HG02571 (cell line): ENCODE data around the gene PNPLA2.

Source experiments
- ATAC-seq: cut with Tn5 transposase; IDR thresholded peaks from one replicate; pipeline ENCODE4 v1.9.1; 2021; ENCODE audit warnings: mild to moderate bottlenecking, moderate library complexity; ENCODE audit not compliant: unreplicated experiment

PNPLA2 gene

GRCh38 chr11:829847-830294 is 11.2 kb downstream of the PNPLA2 start:
- ATAC-seq, result no peak

- ATAC-seq, result no peak
These were observed 11.8 kb downstream of the PNPLA2 start for GRCh38 chr11:830295-831117.

- no peak for ATAC-seq
These were observed 12.6 kb downstream of the PNPLA2 start for GRCh38 chr11:831118-831864.

GRCh38 chr11:831961-832528 is 13.3 kb downstream of the PNPLA2 start:
- ATAC-seq, result no peak

- peak; percentile 51 for ATAC-seq
These were observed 13.9 kb downstream of the PNPLA2 start, which contains the start of gene CD151 for GRCh38 chr11:832529-833113. Gene CD151, plus strand, starts transcription at chr11:832952. Its CDS starts 3,118 bp downstream, at chr11:836070.

GRCh38 chr11:833114-833791 is 14.5 kb downstream of the PNPLA2 start:
- ATAC-seq, result peak; percentile 17

GRCh38 chr11:833849-834311 is 15.2 kb downstream of the PNPLA2 start:
- no peak for ATAC-seq

DNA sequence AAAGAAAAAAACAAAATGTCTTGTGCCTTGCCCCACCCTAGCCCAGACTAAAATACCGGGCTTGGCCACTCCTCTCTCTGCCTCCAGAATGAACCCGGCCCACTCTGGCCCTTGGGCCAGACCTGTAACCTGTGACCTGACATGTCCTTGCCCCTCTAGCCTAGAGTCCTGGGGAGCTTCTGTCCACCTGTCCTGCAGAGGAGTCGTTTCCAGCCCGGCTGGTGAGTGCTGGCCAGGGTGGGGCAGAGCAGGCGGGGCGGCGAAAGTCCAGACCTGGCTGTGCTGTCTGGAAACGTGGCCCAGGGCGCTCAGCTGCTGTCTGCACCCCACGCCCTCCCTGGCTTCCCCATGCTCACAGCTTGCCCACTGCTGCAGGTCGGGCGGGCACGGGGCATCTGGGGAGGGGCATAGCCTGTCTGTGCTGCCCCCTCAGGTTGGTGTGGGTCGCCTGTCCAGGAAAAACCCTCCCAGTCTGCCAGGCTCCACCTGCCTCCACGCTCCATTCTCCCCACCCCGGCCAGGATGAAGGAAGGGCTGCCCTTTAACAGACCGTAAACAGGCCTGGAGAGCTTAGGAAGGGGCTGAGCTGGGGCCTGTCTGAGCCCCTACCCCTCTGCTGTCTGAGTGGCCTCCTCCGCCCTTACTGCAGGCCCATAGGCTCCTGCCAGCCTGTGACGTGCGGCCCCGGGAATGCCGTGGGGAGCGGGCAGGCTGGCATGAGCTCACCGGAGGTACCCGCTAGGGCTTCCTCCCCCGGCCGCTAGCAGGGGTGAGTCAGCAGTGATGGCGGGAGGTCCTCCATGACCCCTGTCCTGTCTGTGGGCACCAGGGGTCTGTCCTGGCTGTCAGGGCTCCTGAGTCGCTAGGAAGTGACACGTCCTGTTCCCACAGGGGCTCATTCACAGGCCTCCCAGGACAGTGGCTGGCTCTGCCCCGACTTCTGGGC is 15.9 kb downstream of the PNPLA2 start:
- ATAC-seq, result no peak

- ATAC-seq, result no peak
These were observed 17.6 kb downstream of the PNPLA2 start for GRCh38 chr11:836274-836673.

DNA sequence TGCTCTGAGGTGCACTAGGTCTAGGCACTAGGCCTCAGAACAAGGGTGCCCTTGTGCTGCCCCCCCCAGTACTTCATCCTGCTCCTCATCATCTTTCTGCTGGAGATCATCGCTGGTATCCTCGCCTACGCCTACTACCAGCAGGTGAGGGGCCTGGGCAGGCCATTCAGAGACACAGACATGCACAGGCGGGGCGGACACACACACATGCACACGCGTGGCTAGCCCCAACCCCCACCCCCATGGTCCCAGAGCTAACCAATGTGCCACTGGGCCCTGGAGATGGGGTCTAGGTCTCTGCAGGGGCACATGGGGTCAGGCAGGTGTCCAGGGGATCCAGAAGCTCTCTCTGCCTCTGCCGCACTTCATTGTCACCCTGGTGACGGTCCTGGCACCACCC is 18.0 kb downstream of the PNPLA2 start:
- ATAC-seq, result no peak

DNA sequence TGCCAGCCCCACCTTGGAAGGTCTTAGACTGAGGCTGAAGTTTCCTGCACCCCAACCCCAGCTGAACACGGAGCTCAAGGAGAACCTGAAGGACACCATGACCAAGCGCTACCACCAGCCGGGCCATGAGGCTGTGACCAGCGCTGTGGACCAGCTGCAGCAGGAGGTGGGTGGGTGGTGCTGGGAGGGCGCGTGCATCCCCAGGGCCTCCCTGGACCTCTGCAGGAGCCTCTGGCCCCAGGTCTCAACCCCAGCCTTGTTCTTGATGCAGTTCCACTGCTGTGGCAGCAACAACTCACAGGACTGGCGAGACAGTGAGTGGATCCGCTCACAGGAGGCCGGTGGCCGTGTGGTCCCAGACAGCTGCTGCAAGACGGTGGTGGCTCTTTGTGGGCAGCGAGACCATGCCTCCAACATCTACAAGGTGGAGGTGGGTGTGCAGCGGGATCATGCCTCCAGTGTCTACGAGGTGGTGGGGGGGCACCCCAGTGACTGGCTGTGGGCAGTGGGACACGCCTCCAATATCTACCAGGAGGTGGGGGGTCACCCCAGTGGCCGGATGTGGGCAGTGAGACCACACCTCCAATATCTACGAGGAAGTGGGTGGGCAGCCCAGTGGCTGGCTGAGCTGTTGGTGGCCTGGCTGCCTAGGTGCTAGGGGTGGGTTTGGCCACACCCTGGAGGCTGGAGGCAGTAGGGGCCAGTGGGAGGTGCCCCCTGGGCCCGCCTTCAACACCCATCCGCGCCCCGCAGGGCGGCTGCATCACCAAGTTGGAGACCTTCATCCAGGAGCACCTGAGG is 18.7 kb downstream of the PNPLA2 start:
- ATAC-seq, result no peak

DNA sequence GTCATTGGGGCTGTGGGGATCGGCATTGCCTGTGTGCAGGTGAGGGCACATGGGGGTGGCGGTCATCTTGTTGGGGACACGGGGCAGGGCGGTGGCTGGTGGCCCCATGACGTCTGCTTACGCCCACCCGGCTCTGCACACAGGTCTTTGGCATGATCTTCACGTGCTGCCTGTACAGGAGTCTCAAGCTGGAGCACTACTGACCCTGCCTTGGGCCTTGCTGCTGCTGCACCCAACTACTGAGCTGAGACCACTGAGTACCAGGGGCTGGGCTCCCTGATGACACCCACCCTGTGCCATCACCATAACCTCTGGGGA is 19.2 kb downstream of the PNPLA2 start:
- ATAC-seq, result no peak

DNA sequence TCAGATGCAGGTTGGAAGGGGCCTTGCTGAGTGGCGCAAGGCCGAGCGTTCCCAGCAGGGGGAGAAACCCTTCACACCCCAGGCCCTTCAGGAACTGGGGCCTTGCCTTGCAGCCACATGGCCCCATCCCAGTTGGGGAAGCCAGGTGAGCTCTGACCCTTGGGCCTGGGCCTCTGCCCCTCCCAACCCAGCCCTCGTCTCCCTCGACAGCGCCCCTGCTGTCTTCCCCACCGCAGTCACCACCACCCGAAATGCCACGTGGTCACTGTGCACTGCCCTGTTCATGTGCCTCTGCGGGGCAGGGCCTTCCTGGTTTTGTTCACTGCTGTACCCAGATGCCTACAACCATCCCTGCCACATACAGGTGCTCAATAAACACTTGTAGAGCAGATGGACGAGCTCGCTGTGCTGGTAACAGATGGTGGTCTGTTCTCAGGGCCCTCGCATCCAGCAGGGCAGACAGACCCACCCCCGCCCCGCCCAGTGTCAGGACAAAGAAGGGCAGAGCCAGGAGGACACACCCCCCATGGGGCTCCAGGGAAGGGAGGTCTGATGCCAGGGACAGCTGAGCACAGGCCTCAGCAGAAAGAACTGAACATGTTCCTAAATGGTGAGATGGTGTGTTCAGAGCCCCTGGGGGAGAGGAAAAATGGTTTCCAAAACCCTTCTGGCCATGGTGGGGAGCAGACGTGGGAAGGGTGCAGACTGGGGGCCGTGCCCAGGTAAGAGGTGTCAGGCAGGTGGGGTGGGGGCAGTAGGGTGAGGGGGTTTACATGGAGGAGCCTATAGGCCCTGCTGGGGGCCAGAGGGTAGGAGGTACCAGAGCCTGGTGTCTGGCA is 19.9 kb downstream of the PNPLA2 start:
- no peak for ATAC-seq

DNA sequence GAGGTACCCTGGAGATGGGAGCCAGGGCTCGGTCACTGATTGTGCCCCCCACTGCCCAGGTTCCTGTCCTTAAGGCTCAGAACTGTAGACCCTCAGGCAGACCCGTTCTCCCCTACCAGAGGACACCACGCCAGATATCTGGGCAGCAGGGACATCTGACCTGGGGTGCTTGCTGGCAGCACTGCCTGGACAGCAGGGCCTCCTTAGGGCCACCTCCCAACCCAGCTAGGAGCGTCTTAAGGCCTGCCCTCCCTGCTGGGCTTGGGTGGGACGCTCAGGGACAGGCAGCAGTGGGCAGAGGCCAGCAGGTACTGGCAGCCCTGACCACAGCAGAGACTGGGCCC is 20.5 kb downstream of the PNPLA2 start:
- no peak for ATAC-seq

- no peak for ATAC-seq
These were observed 21.3 kb downstream of the PNPLA2 start for GRCh38 chr11:839875-840617.

DNA sequence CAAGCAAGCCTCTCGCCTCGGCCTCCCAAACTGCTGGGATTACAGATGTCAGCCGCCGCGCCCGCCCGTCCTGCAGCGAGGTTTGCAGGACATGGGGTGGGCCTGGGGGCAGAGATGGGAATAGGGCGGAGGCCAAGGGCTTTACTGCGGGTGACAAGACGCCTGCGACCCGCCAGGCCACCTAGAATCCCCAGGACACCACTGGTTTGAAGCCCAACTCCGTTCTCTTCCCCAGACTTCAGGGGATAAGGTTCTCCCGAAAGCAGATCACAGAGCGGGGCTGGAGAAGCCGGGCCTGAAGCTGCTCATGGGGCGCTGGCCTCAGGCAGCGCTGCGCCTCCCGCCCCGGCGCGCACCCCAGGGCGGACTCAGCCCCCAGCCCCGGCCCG is 23.3 kb downstream of the PNPLA2 start:
- no peak for ATAC-seq

DNA sequence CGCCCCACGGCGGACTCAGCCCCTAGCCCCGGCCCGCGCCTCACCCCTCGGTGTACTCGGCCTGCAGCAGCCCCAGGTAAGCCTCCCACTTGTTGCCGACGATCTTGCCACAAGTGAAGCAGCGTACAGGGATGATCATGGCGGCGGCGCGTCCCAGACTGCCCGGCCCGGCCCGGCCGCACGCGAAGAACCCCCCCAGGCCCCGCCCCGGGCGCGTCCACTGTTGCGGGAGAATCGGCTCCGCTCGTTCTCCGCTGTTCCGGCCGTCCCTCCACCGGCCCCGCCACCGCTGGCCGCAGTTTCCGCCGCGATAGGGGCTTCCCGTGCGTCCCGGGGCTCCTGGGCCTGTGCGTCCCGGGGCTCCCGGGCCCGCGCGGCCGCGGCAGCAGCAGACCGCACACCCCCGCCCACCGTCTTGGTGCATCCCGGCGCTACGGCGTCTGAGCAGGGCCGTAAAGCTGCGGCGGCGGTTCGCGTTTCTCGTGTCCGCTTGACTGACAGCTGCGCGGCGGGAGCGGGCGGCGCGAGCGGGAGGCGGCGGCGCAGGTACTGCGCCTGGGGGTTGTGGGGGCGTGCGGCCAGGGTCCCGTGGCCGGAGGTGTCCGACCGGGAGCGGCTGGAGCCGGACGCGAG is 23.8 kb downstream of the PNPLA2 start, which contains the start of the genes POLR2L and TSPAN4:
Gene POLR2L (minus strand): TSS at position 160 of the 633 bp plus-strand sequence. CDS start 21 bp downstream, at position 139.
Gene TSPAN4 (plus strand): TSS at position 483 of the 633 bp plus-strand sequence. CDS start 7,453 bp downstream, outside the sequence.
- peak; percentile 44 for ATAC-seq
